HepG2 (cell line): Measurements from ENCODE around the gene TTLL10.

Source experiments
- CREB1 ChIP-seq, 2 experiments: fragments of 450-650 bp in 1 of 2; IDR thresholded peaks; 2 replicates each; pipeline ENCODE4 v1.6.1; 2016 to 2017; ENCODE audit warnings: control low read depth in 1 of 2, mild to moderate bottlenecking in 1 of 2, missing compliant biosample characterization in 1 of 2, missing genetic modification characterization in 1 of 2
- ZFP90 ChIP-seq: sonication (generic); formaldehyde crosslinking; IDR thresholded peaks from 2 replicates; pipeline ENCODE4 v1.8.0; 2022; ENCODE audit warnings: missing genetic modification reagents, mild to moderate bottlenecking, inconsistent platforms, borderline replicate concordance
- ZNF879 ChIP-seq: sonication (generic); formaldehyde crosslinking; IDR thresholded peaks from 2 replicates; pipeline ENCODE4 v1.8.1; 2023; ENCODE audit warnings: missing genetic modification reagents
- TF ChIP-seq, protein P1 (sequence below): sonication (generic); formaldehyde crosslinking; IDR thresholded peaks from 2 replicates; pipeline ENCODE4 v1.4.0; 2020; ENCODE audit warnings: mild to moderate bottlenecking, missing genetic modification reagents
- TF ChIP-seq, protein P2 (sequence below), 2 experiments: IDR thresholded peaks; 2 replicates each; pipeline ENCODE4 v1.6.1; 2011 to 2012; ENCODE audit warnings: low read length in 2 of 2, borderline replicate concordance in 1 of 2, low read depth in 1 of 2, mild to moderate bottlenecking in 1 of 2, moderate library complexity in 1 of 2
- TF ChIP-seq, protein P3 (sequence below): sonication (generic); formaldehyde crosslinking; IDR thresholded peaks from 2 replicates; pipeline ENCODE4 v1.5.0; 2020; ENCODE audit warnings: mild to moderate bottlenecking, missing genetic modification reagents, moderate library complexity
- TF ChIP-seq, protein P4 (sequence below), 2 experiments: sonication (generic) in 1 of 2; formaldehyde crosslinking in 1 of 2; IDR thresholded peaks; 2 replicates each; pipeline versions ENCODE4 v1.5.1 to v1.6.1; 2011 to 2020; ENCODE audit warnings: borderline replicate concordance in 1 of 2, low read depth in 1 of 2, low read length in 1 of 2, mild to moderate bottlenecking in 1 of 2, missing genetic modification reagents in 1 of 2, moderate library complexity in 1 of 2
- TF ChIP-seq, protein P5 (sequence below): IDR thresholded peaks from 2 replicates; pipeline ENCODE4 v1.6.1; 2012; ENCODE audit warnings: inconsistent platforms
- TF ChIP-seq, protein P6 (sequence below): sonication (generic); formaldehyde crosslinking; IDR thresholded peaks from 2 replicates; pipeline ENCODE4 v1.4.0; 2020; ENCODE audit warnings: missing genetic modification reagents

DNA sequence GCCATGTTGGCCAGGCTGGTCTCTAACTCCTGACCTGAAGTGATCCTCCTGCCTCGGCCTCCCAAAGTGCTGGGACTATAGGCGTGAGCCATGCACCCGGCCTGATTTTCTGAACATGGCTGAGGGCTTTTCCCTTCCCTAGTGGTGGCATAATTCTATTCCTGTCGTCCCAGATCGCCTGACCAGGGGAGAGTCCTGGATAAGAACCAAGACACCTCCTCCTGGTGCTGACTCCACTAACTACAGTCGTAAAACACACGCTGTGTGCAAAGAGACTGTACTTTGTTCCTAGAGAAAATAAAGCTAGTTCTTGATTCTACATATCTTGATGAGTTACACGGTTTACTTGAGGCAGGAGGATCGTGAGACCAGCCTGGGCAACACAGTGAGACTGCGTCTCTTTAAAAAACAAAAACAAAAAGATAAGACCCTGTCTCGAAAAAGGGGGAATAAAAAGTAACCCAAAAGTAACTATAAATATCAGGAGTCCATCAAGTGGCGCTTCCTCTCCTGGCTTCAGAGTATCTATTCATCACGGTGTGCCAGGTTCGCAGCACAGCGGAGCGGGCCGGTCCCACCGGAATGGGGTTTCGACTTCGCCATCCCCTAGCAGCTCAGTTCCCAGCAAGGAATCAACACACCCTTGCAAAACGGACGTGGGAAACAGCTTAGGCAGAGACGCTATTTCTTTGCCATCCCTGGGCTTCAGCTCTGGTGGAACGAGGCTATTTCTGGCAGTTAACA lies 57.1 kb downstream of the TTLL10 start:
- TF ChIP-seq, protein P1, sequence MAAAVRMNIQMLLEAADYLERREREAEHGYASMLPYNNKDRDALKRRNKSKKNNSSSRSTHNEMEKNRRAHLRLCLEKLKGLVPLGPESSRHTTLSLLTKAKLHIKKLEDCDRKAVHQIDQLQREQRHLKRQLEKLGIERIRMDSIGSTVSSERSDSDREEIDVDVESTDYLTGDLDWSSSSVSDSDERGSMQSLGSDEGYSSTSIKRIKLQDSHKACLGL (CRISPR knock-in tag) = no peak
- TF ChIP-seq, protein P2, sequence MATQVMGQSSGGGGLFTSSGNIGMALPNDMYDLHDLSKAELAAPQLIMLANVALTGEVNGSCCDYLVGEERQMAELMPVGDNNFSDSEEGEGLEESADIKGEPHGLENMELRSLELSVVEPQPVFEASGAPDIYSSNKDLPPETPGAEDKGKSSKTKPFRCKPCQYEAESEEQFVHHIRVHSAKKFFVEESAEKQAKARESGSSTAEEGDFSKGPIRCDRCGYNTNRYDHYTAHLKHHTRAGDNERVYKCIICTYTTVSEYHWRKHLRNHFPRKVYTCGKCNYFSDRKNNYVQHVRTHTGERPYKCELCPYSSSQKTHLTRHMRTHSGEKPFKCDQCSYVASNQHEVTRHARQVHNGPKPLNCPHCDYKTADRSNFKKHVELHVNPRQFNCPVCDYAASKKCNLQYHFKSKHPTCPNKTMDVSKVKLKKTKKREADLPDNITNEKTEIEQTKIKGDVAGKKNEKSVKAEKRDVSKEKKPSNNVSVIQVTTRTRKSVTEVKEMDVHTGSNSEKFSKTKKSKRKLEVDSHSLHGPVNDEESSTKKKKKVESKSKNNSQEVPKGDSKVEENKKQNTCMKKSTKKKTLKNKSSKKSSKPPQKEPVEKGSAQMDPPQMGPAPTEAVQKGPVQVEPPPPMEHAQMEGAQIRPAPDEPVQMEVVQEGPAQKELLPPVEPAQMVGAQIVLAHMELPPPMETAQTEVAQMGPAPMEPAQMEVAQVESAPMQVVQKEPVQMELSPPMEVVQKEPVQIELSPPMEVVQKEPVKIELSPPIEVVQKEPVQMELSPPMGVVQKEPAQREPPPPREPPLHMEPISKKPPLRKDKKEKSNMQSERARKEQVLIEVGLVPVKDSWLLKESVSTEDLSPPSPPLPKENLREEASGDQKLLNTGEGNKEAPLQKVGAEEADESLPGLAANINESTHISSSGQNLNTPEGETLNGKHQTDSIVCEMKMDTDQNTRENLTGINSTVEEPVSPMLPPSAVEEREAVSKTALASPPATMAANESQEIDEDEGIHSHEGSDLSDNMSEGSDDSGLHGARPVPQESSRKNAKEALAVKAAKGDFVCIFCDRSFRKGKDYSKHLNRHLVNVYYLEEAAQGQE (IDR thresholded peaks at IDR 0.05; ENCODE audit: borderline replicate concordance in 1 of 2, low read depth in 1 of 2, low read length in 2 of 2) = no peak
- TF ChIP-seq ZNF879 (CRISPR knock-in tag) (no peak), CREB1 (IDR thresholded peaks at IDR 0.05) (no peak), CREB1 (CRISPR knock-in tag; IDR thresholded peaks at IDR 0.05) (no peak), ZFP90 (CRISPR knock-in tag) (no peak)
- TF ChIP-seq, protein P3, sequence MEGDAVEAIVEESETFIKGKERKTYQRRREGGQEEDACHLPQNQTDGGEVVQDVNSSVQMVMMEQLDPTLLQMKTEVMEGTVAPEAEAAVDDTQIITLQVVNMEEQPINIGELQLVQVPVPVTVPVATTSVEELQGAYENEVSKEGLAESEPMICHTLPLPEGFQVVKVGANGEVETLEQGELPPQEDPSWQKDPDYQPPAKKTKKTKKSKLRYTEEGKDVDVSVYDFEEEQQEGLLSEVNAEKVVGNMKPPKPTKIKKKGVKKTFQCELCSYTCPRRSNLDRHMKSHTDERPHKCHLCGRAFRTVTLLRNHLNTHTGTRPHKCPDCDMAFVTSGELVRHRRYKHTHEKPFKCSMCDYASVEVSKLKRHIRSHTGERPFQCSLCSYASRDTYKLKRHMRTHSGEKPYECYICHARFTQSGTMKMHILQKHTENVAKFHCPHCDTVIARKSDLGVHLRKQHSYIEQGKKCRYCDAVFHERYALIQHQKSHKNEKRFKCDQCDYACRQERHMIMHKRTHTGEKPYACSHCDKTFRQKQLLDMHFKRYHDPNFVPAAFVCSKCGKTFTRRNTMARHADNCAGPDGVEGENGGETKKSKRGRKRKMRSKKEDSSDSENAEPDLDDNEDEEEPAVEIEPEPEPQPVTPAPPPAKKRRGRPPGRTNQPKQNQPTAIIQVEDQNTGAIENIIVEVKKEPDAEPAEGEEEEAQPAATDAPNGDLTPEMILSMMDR (CRISPR knock-in tag) = peak; percentile 45
- TF ChIP-seq, protein P4, sequence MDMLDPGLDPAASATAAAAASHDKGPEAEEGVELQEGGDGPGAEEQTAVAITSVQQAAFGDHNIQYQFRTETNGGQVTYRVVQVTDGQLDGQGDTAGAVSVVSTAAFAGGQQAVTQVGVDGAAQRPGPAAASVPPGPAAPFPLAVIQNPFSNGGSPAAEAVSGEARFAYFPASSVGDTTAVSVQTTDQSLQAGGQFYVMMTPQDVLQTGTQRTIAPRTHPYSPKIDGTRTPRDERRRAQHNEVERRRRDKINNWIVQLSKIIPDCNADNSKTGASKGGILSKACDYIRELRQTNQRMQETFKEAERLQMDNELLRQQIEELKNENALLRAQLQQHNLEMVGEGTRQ (IDR thresholded peaks at IDR 0.05; ENCODE audit: low read depth, low read length) = no peak
- TF ChIP-seq, protein P4 (CRISPR knock-in tag; IDR thresholded peaks at IDR 0.05; ENCODE audit: borderline replicate concordance) = no peak
- TF ChIP-seq, protein P5, sequence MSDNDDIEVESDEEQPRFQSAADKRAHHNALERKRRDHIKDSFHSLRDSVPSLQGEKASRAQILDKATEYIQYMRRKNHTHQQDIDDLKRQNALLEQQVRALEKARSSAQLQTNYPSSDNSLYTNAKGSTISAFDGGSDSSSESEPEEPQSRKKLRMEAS = no peak
- TF ChIP-seq, protein P6, sequence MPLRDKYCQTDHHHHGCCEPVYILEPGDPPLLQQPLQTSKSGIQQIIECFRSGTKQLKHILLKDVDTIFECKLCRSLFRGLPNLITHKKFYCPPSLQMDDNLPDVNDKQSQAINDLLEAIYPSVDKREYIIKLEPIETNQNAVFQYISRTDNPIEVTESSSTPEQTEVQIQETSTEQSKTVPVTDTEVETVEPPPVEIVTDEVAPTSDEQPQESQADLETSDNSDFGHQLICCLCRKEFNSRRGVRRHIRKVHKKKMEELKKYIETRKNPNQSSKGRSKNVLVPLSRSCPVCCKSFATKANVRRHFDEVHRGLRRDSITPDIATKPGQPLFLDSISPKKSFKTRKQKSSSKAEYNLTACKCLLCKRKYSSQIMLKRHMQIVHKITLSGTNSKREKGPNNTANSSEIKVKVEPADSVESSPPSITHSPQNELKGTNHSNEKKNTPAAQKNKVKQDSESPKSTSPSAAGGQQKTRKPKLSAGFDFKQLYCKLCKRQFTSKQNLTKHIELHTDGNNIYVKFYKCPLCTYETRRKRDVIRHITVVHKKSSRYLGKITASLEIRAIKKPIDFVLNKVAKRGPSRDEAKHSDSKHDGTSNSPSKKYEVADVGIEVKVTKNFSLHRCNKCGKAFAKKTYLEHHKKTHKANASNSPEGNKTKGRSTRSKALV (CRISPR knock-in tag) = 0 out of 2 replicates have a peak, but pooled peaks have one; percentile 14
